ENCODE results near the gene SMDT1. TPM values are rescaled to one million over a fixed set of nuclear protein-coding genes. Genes with fewer than 3 reads are reported as not detected.

Gene SMDT1
- total and polyA plus RNA-seq, 2 donors (not counting 3 experiments of a cell fraction or from before 2014, with no cell fraction given) = 61.2 to 74.2 TPM

DNA sequence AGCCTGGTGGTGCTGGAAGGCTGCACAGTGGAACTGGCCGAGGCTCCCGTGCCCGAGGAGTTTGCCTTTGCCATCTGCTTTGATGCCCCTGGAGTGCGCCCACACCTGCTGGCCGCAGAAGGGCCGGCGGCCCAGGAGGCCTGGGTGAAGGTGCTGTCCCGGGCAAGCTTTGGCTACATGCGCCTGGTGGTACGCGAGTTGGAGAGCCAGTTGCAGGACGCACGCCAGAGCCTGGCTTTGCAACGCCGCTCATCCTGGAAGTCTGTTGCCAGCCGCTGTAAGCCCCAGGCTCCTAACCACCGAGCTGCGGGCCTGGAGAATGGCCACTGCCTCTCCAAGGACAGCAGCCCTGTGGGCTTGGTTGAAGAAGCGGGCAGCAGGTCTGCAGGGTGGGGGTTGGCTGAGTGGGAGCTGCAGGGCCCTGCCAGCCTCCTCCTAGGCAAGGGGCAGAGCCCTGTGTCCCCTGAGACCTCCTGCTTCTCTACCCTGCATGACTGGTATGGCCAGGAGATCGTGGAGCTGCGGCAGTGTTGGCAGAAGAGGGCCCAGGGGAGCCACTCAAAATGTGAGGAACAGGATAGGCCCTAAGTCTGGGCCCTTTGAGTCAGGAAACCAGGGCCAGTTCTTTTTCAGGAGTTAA lies 1.9 kb upstream of the SMDT1 start:
- TF ChIP-seq JUN (IDR thresholded peaks at IDR 0.05; ENCODE audit: borderline replicate concordance, insufficient read depth, insufficient read length, low read depth) (no peak), EZH2 (IDR thresholded peaks at IDR 0.05; ENCODE audit: borderline replicate concordance, low read depth, low read length, severe bottlenecking) (no peak), FOS (IDR thresholded peaks at IDR 0.05; ENCODE audit: borderline replicate concordance, insufficient read depth, low read length) (no peak), POLR2A (IDR thresholded peaks at IDR 0.05; ENCODE audit: low read depth, low read length) (no peak), GATA2 (IDR thresholded peaks at IDR 0.05; ENCODE audit: insufficient read depth, insufficient read length, low read depth, low read length) (no peak)
- TF ChIP-seq, protein P1, sequence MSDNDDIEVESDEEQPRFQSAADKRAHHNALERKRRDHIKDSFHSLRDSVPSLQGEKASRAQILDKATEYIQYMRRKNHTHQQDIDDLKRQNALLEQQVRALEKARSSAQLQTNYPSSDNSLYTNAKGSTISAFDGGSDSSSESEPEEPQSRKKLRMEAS (IDR thresholded peaks at IDR 0.05; ENCODE audit: insufficient read depth, insufficient read length) = no peak
- TF ChIP-seq, protein P2, sequence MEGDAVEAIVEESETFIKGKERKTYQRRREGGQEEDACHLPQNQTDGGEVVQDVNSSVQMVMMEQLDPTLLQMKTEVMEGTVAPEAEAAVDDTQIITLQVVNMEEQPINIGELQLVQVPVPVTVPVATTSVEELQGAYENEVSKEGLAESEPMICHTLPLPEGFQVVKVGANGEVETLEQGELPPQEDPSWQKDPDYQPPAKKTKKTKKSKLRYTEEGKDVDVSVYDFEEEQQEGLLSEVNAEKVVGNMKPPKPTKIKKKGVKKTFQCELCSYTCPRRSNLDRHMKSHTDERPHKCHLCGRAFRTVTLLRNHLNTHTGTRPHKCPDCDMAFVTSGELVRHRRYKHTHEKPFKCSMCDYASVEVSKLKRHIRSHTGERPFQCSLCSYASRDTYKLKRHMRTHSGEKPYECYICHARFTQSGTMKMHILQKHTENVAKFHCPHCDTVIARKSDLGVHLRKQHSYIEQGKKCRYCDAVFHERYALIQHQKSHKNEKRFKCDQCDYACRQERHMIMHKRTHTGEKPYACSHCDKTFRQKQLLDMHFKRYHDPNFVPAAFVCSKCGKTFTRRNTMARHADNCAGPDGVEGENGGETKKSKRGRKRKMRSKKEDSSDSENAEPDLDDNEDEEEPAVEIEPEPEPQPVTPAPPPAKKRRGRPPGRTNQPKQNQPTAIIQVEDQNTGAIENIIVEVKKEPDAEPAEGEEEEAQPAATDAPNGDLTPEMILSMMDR (IDR thresholded peaks at IDR 0.05; ENCODE audit: extremely low read depth in 1 of 2, insufficient read depth in 1 of 2, low read depth in 1 of 2, low read length in 2 of 2) = no peak
- peaks cover 21% of the 10 kb centered on the region for H3K4me1 ChIP-seq (ENCODE audit: control insufficient read depth, extremely low read depth, insufficient read depth, low read length)
- peaks cover 9 to 15% of the 10 kb centered on the region in 2 experiments for H3K36me3 ChIP-seq (ENCODE audit: control insufficient read depth in 2 of 2, extremely low read depth in 1 of 2, insufficient read depth in 2 of 2, low read length in 2 of 2)
- DNase-seq (ENCODE audit: low read depth, low spot score) (no peak), FAIRE-seq (no peak)
- dilution Hi-C loops (cut with MboI; ENCODE audit: extremely low pct_ligation_motif_present, low sequenced_read_pairs) = no loop called here
- POLR2A ChIA-PET = no interaction called here
- no peak overlapping the region for H3K4me2 ChIP-seq (ENCODE audit: insufficient read depth, low read length)
- no peaks in the 10 kb centered on the region for H3K9me3 ChIP-seq (replicated peaks; ENCODE audit: control insufficient read depth, insufficient read depth, low read length)
- H2AFZ ChIP-seq (ENCODE audit: low read depth, low read length) = no peak overlapping the region
- H4K20me1 ChIP-seq (replicated peaks; ENCODE audit: control insufficient read depth, extremely low read depth, insufficient read depth, low read length) = no peaks in the 10 kb centered on the region
- H3K79me2 ChIP-seq (ENCODE audit: control insufficient read depth, insufficient read depth, low read length) = peaks cover 22% of the 10 kb centered on the region
- no peaks in the 10 kb centered on the region for H3K9me1 ChIP-seq (replicated peaks; ENCODE audit: control insufficient read depth, extremely low read depth, insufficient read depth, low read length)
- BruUV-seq (replicated peaks) = no TSS peak
- no peak overlapping the region for H3K4me3 ChIP-seq (replicated peaks in 1 of 3; ENCODE audit: insufficient read depth in 1 of 3, low read depth in 1 of 3, low read length in 3 of 3)
- intact Hi-C loops (cut with micrococcal nuclease) = no loop called here
- no peak overlapping the region for H3K27ac ChIP-seq (ENCODE audit: insufficient read depth, low read depth, low read length)
- no peaks in the 10 kb centered on the region for H3K27me3 ChIP-seq (ENCODE audit: control insufficient read depth in 2 of 2, insufficient read depth in 2 of 2, low read length in 2 of 2)
- CTCF ChIA-PET = interaction anchor here (3.0 kb wide), 1 partner anchor 13 kb away, joined by 26 read pairs; the partner anchor contains the start of gene NDUFA6
- H3K9ac ChIP-seq (replicated peaks; ENCODE audit: extremely low read depth, insufficient read depth, low read length) = no peak overlapping the region
